HepG2 (cell line): ENCODE results near the gene TATDN3. TPM values are rescaled to one million over a fixed set of nuclear protein-coding genes. Genes with fewer than 3 reads are reported as not detected.

ENCODE experiments used
- AGO2 ChIP-seq: fragments of 200-400 bp; formaldehyde crosslinking; optimal IDR thresholded peaks from 2 replicates; pipeline ENCODE3; 2017; ENCODE audit warnings: mild to moderate bottlenecking, low read depth, low read length, moderate library complexity
- BCL6 ChIP-seq: IDR thresholded peaks from 2 replicates; pipeline ENCODE4 v1.6.1; 2016; ENCODE audit warnings: missing genetic modification reagents, missing compliant biosample characterization
- CCDC6 ChIP-seq: sonication (generic); formaldehyde crosslinking; IDR thresholded peaks from 2 replicates; pipeline ENCODE4 v1.8.1; 2022; ENCODE audit warnings: mild to moderate bottlenecking, missing genetic modification reagents, moderate library complexity
- EZH2 ChIP-seq: conservative IDR thresholded peaks from 2 replicates; pipeline ENCODE4 v1.6.1; 2012; ENCODE audit warnings: mild to moderate bottlenecking, low read depth, low read length, moderate library complexity
- HCFC1 ChIP-seq: fragments of 150-350 bp; IDR thresholded peaks from 2 replicates; pipeline ENCODE4 v1.6.1; 2014; ENCODE audit warnings: low read depth, low read length
- KLF6 ChIP-seq: IDR thresholded peaks from 2 replicates; pipeline ENCODE4 v1.8.0; 2016; ENCODE audit warnings: missing biosample characterization, missing genetic modification reagents
- MTF2 ChIP-seq: sonication (generic); formaldehyde crosslinking; IDR thresholded peaks from 2 replicates; pipeline ENCODE4 v1.5.0; 2020; ENCODE audit warnings: missing genetic modification reagents, borderline replicate concordance
- MYC ChIP-seq: sonication (generic); formaldehyde crosslinking; IDR thresholded peaks from 2 replicates; pipeline ENCODE4 v1.9.0; 2021; ENCODE audit warnings: missing genetic modification reagents, borderline replicate concordance
- RARA ChIP-seq: IDR thresholded peaks from 2 replicates; pipeline ENCODE4 v1.6.1; 2016; ENCODE audit warnings: missing genetic modification reagents, missing compliant biosample characterization
- STAG1 ChIP-seq: sonication (generic); formaldehyde crosslinking; IDR thresholded peaks from 2 replicates; pipeline ENCODE4 v1.4.0; 2020; ENCODE audit warnings: missing genetic modification reagents
- ZC3H13 ChIP-seq: sonication (generic); formaldehyde crosslinking; IDR thresholded peaks from 2 replicates; pipeline ENCODE4 v1.8.1; 2023; ENCODE audit warnings: mild to moderate bottlenecking, missing genetic modification reagents, moderate library complexity
- ZNF121 ChIP-seq: sonication (generic); formaldehyde crosslinking; IDR thresholded peaks from 2 replicates; pipeline ENCODE4 v1.5.0; 2020; ENCODE audit warnings: mild to moderate bottlenecking, missing genetic modification reagents
- ZNF143 ChIP-seq: sonication (generic); formaldehyde crosslinking; IDR thresholded peaks from 2 replicates; pipeline ENCODE4 v1.4.0; 2020; ENCODE audit warnings: missing genetic modification reagents
- ZNF317 ChIP-seq: sonication (generic); formaldehyde crosslinking; IDR thresholded peaks from 2 replicates; pipeline ENCODE4 v1.5.0; 2020; ENCODE audit warnings: mild to moderate bottlenecking, missing genetic modification reagents
- ZNF432 ChIP-seq: sonication (generic); formaldehyde crosslinking; IDR thresholded peaks from 2 replicates; pipeline ENCODE4 v1.5.0; 2020; ENCODE audit warnings: missing genetic modification reagents, mild to moderate bottlenecking, borderline replicate concordance
- ZNF709 ChIP-seq: sonication (generic); formaldehyde crosslinking; IDR thresholded peaks from 2 replicates; pipeline ENCODE4 v1.5.0; 2020; ENCODE audit warnings: mild to moderate bottlenecking, missing genetic modification reagents
- polyA plus RNA-seq, 8 experiments: library from polyadenylated mRNA; depleted of rRNA in 3 of 8; stranded (reverse) in 7 of 8; unstranded in 1 of 8; fragments of >200 nt; fragmentation: Illumina TruSeq in 4 of 8; extraction: Trizol in 4 of 8; gene quantifications; 2 replicates each; pipeline versions ENCODE4 v1.2.1 to v1.2.3, GENCODE V29; 2011 to 2016; ENCODE audit warnings: low read depth in 4 of 8, missing spikeins in 1 of 8, mixed read lengths in 1 of 8; ENCODE audit not compliant: insufficient read depth in 1 of 8
- total RNA-seq, 5 experiments: library from RNA; depleted of rRNA; stranded (reverse); fragments of >200 nt; fragmentation: Illumina TruSeq; extraction: Trizol; gene quantifications; 2 replicates each; pipeline ENCODE4 v1.2.3, GENCODE V29; 2016; ENCODE audit warnings: low read depth in 1 of 5
- TF ChIP-seq, protein P1 (sequence below): sonication (generic); formaldehyde crosslinking; IDR thresholded peaks from 2 replicates; pipeline ENCODE4 v1.4.0; 2020; ENCODE audit warnings: missing genetic modification reagents, borderline replicate concordance
- TF ChIP-seq, protein P2 (sequence below): sonication (generic); formaldehyde crosslinking; IDR thresholded peaks from 2 replicates; pipeline ENCODE4 v1.4.0; 2020; ENCODE audit warnings: mild to moderate bottlenecking, missing genetic modification reagents, borderline replicate concordance
- TF ChIP-seq, protein P3 (sequence below): sonication (generic); formaldehyde crosslinking; IDR thresholded peaks from 2 replicates; pipeline ENCODE4 v1.4.0; 2020; ENCODE audit warnings: mild to moderate bottlenecking, missing genetic modification reagents
- TF ChIP-seq, protein P4 (sequence below): sonication (generic); formaldehyde crosslinking; IDR thresholded peaks from 2 replicates; pipeline ENCODE4 v1.5.0; 2020; ENCODE audit warnings: missing genetic modification reagents
- TF ChIP-seq, protein P5 (sequence below): sonication (generic); formaldehyde crosslinking; IDR thresholded peaks from 2 replicates; pipeline ENCODE4 v1.5.0; 2020; ENCODE audit warnings: missing genetic modification reagents, mild to moderate bottlenecking, borderline replicate concordance

Gene TATDN3
- total and polyA plus RNA-seq, 2 of the 13 experiments (the other 11 are each of a cell fraction or from before 2014, with no cell fraction given) = 7.3 to 8.6 TPM

DNA sequence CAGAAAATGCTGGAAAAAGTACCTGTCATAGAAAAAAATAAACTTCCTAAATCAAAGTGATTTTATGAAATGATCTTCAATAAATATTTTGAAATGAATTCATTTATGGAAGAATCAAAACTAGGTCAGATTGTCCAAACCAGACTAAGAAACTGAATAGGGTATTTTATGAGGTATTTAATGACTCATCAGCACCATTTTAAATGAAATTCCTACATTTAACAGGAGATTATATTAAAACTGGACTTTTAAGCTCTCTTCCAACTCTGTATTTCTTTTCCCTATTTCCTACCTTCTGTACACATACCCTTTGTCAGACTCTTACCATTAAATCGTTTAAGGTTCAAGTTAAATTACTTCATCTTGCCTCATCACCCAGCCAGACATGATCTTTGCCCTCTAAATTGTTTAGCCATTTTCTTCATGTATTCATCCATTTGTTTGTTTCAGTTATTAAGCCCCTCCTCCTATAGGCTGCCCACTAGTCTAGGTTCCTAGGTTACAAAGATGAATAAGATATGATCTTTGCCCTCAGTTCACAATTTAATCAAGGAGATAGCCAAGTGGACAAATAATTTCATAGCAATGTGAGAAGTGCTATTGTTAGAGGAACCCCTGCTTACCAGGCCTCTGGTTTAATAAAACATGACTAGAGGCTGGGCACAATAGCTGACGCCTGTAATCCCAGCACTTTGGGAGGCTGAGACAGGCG lies 25.0 kb downstream of the TATDN3 start (continued):
- TF ChIP-seq ZNF317 (CRISPR knock-in tag) = no peak
- TF ChIP-seq ZNF143 (CRISPR knock-in tag) = no peak
- TF ChIP-seq EZH2 = no peak
- no peak for TF ChIP-seq CCDC6 (CRISPR knock-in tag)
- no peak for TF ChIP-seq ZNF121 (CRISPR knock-in tag)
- no peak for TF ChIP-seq ZC3H13
- no peak for TF ChIP-seq MYC (CRISPR knock-in tag)
- no peak for TF ChIP-seq AGO2
- TF ChIP-seq KLF6 (CRISPR knock-in tag) = no peak
- no peak for TF ChIP-seq MTF2 (CRISPR knock-in tag)
- no peak for TF ChIP-seq STAG1 (CRISPR knock-in tag)
- TF ChIP-seq, protein P1, sequence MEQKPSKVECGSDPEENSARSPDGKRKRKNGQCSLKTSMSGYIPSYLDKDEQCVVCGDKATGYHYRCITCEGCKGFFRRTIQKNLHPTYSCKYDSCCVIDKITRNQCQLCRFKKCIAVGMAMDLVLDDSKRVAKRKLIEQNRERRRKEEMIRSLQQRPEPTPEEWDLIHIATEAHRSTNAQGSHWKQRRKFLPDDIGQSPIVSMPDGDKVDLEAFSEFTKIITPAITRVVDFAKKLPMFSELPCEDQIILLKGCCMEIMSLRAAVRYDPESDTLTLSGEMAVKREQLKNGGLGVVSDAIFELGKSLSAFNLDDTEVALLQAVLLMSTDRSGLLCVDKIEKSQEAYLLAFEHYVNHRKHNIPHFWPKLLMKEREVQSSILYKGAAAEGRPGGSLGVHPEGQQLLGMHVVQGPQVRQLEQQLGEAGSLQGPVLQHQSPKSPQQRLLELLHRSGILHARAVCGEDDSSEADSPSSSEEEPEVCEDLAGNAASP (CRISPR knock-in tag) = no peak
- peak; percentile 83 for TF ChIP-seq BCL6
- TF ChIP-seq, protein P2, sequence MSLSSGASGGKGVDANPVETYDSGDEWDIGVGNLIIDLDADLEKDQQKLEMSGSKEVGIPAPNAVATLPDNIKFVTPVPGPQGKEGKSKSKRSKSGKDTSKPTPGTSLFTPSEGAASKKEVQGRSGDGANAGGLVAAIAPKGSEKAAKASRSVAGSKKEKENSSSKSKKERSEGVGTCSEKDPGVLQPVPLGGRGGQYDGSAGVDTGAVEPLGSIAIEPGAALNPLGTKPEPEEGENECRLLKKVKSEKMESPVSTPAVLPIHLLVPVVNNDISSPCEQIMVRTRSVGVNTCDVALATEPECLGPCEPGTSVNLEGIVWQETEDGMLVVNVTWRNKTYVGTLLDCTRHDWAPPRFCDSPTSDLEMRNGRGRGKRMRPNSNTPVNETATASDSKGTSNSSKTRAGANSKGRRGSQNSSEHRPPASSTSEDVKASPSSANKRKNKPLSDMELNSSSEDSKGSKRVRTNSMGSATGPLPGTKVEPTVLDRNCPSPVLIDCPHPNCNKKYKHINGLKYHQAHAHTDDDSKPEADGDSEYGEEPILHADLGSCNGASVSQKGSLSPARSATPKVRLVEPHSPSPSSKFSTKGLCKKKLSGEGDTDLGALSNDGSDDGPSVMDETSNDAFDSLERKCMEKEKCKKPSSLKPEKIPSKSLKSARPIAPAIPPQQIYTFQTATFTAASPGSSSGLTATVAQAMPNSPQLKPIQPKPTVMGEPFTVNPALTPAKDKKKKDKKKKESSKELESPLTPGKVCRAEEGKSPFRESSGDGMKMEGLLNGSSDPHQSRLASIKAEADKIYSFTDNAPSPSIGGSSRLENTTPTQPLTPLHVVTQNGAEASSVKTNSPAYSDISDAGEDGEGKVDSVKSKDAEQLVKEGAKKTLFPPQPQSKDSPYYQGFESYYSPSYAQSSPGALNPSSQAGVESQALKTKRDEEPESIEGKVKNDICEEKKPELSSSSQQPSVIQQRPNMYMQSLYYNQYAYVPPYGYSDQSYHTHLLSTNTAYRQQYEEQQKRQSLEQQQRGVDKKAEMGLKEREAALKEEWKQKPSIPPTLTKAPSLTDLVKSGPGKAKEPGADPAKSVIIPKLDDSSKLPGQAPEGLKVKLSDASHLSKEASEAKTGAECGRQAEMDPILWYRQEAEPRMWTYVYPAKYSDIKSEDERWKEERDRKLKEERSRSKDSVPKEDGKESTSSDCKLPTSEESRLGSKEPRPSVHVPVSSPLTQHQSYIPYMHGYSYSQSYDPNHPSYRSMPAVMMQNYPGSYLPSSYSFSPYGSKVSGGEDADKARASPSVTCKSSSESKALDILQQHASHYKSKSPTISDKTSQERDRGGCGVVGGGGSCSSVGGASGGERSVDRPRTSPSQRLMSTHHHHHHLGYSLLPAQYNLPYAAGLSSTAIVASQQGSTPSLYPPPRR (CRISPR knock-in tag) = no peak; the same call in 1 of the 2 replicates
- TF ChIP-seq, protein P3, sequence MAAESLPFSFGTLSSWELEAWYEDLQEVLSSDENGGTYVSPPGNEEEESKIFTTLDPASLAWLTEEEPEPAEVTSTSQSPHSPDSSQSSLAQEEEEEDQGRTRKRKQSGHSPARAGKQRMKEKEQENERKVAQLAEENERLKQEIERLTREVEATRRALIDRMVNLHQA = no peak
- TF ChIP-seq RARA (CRISPR knock-in tag) = peak; percentile 80
- no peak for TF ChIP-seq HCFC1
- no peak for TF ChIP-seq ZNF432 (CRISPR knock-in tag)
- TF ChIP-seq, protein P4, sequence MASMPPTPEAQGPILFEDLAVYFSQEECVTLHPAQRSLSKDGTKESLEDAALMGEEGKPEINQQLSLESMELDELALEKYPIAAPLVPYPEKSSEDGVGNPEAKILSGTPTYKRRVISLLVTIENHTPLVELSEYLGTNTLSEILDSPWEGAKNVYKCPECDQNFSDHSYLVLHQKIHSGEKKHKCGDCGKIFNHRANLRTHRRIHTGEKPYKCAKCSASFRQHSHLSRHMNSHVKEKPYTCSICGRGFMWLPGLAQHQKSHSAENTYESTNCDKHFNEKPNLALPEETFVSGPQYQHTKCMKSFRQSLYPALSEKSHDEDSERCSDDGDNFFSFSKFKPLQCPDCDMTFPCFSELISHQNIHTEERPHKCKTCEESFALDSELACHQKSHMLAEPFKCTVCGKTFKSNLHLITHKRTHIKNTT (CRISPR knock-in tag) = no peak
- TF ChIP-seq, protein P5, sequence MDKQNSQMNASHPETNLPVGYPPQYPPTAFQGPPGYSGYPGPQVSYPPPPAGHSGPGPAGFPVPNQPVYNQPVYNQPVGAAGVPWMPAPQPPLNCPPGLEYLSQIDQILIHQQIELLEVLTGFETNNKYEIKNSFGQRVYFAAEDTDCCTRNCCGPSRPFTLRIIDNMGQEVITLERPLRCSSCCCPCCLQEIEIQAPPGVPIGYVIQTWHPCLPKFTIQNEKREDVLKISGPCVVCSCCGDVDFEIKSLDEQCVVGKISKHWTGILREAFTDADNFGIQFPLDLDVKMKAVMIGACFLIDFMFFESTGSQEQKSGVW (CRISPR knock-in tag) = no peak
- no peak for TF ChIP-seq ZNF709 (CRISPR knock-in tag)
